HUDEP-2 (cell line): ENCODE measurements around the gene ABCA1.
"Not testable (repeated sequence)": the region's sequence is repeated elsewhere in the genome, so short reads cannot be mapped to it uniquely, and the experiment has no call there.

ENCODE experiments used
- DNase-seq, 76 experiments: peaks; one replicate each; lab custom pipeline; 2025; ENCODE audit not compliant: unreplicated experiment in 76 of 76; lab: John Stamatoyannopoulos, UW

Gene ABCA1

DNA sequence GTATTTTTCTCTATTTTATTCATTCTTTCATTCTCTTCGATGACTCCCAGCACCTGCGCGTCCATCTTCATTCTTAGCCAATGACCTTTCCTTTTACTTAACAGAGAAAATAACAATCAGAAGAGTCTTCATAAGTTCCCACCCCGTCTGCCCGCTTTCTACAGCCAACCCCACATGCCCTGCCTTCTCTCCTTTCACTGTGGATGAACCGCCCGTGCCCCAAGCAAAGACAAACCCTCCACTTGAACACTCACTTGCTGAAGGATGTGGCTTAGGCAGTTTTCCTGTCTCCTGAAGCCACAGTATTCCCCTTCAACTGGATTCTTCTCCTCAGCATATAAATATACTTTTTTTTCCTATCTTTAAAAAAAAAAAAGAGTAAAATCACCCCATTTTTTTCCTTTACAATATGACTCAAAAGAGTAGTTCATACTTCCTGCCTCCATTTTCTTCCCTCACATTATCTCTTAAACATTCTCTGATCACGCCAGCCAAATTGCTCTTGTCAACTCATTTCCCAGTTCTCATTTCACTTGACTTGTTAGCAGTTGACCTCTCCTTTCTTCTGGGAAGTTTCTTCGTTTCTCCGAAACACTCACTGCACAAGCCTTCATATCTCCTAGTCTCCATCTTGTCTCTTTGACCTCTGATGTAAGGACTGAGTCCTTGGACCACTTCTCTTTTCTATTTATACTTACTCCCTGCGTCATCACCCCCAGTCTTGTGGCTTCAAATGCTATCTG is 153.0 kb downstream of the ABCA1 start:
- DNase-seq, result no peak

DNA sequence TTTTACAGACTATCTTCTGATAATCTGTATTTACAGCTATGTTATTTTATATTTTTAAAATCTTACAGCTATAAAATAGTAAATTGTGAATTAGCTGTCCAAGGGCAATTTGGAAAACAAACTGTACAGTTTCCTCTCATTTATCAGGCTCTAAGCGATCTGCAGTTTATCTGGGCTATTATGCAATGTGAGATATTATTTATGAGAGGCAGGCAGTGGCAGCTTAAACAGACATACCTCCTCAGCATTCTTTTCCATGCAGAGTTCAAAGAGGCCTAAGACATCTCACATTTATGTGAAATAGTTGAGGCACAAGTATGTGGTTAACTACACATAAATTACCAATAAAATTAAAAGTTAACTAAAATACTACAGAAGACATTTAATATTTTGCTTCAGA is 153.8 kb downstream of the ABCA1 start:
- no peak for DNase-seq

GRCh38 chr9:104772714-104773510 is 155.0 kb downstream of the ABCA1 start:
- DNase-seq, result no peak

DNA sequence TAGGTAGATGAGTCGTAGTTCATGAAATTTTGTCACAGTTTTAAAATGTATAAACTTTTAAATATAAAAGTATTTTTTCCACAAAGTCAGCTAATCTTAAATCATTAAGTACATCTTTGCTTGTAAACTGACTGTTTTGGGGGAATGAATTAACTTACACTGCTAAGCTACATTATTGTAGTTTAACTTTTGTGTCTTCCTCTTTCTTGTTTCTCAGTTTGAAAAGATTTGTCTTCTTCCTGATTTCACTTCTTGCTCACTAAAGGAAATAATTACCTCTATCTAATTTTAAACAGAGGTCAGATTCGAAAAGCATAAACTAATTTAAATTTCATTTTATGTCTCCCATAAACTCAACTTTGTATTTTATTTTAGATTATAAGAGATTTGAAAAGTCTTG is 158.3 kb downstream of the ABCA1 start:
- DNase-seq, result no peak

- DNase-seq, result not testable (repeated sequence)
These were observed 158.9 kb downstream of the ABCA1 start for GRCh38 chr9:104769029-104769428.

DNA sequence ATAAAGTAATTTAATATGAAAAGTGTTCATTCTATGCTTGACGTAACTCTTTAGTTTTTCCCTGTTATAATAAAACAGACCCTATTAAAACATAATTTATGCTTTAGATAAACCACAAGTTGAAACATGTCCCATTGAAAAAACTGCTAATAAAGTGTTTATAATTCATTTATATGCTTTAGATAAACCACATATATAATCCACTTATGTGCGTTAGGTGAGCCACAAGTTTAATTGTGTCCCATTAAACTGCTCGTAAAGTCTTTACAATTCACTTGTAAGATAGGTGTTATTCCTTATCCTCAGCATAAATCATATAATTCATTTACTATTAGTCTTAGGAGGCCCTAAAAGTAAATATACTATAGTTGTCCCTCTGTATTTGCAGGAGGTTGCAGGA is 160.4 kb downstream of the ABCA1 start:
- DNase-seq, result no peak

GRCh38 chr9:104766025-104766424 is 161.9 kb downstream of the ABCA1 start:
- no peak for DNase-seq

DNA sequence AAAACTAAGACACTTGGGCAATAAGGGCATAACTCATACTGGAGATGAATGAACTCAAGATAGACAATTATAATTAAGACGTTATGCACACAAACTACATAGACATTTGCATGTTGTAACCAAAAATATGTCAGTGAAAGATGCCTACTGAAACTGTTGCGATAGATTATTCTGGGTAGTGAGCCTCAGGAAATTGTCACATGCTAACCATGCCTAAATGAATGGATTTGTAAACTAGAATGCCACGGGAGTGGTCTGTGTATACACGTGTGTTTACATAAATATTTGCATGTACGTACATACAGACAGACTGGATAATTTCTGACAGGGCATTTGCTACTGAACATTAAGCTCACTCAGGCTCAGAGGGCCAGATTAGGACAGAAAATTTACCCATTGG is 162.8 kb downstream of the ABCA1 start:
- DNase-seq, result no peak

GRCh38 chr9:104758974-104759373 is 169.0 kb downstream of the ABCA1 start:
- no peak for DNase-seq

DNA sequence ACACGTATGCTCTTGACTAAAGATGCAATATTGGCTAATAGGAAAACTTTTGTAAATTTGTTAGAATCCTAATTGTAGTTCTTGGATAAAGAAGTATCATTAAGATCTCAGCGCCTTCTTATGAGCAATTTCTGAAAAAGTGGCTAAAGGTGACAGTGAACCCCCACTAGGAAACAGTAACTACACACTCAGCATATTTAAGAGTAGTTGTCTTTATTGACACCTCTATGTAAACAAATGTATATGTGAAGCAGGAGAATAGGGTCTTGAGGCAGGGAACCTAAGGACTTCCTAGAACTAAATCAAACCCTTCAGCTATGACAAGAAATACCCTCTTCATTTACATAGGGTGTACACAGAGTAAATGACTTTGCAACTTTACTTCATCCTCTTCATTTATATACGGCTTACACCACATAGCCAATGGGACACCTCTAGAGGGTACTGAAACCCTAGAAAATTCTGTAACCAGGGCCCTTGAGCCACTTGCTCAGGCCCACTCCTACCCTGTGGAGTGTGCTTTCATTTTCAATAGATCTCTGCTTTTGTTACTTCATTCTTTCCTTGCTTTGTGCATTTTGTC is 177.7 kb downstream of the ABCA1 start:
- no peak for DNase-seq

- peak in 11 of 76 experiments; percentile 2 to 42 (median 16) for DNase-seq
These were observed 179.5 kb downstream of the ABCA1 start for GRCh38 chr9:104748359-104749031.

DNA sequence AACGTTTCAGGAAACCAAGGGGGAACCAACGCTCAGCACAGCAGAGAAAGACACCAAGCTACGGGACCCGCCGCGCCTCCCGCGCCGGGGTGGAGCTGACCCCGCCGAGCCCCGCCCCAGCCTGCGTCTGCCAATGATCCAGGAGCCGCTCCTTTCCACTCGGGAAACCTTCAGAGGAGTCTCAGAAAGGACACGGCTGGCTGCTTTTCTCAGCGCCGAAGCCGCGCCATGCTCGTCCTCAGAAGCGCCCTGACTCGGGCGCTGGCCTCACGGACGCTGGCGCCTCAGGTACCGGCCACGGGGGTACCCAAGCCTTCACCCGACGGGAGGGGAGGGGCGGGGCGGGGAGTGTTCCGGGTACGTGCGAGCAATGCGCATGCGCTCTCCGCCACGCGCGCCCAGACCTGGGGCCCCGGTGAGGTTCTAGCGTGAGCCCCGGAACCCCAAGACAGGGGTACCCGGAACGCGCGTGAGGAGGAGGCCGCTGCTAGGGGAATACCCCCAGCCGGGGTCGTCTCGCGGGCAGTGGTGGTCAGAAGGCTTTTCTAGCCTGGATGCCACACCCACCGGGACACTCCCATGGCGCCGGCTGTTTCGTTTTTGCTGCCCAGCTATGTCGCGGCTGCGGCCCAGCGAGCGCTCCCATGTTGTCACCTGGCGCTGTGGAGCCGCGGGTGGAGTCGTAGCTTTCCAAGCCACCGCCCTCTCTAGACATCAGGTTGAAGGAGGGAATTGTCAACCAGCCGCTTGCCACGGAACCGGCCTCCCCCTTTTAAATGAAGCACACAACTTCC is 180.2 kb downstream of the ABCA1 start, which contains the start of gene NIPSNAP3A:
TSS of gene NIPSNAP3A (plus strand) at position 119 of the 794 bp plus-strand sequence. CDS start at position 229, 110 bp downstream.
- peak in 75 of 76 experiments; percentile 6 to 95 (median 75) for DNase-seq

DNA sequence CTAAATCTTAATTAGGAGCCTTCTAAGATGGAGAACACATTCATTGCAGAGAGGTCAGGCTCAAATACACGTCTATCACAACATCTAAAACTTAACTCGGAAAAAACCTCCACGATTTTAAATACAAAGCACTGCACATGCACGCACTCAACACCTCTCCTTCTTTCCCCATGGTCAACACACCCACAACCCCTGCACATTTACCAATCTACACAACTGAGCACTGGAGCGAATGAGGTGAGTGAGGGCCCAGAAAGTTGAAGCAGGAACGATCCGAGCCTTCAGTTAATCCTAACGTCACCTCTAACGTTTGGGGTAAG is 180.8 kb downstream of the ABCA1 start:
- DNase-seq, result no peak

GRCh38 chr9:104746798-104747197 is 181.2 kb downstream of the ABCA1 start:
- peak in 1 of 76 experiments; percentile 9 for DNase-seq

DNA sequence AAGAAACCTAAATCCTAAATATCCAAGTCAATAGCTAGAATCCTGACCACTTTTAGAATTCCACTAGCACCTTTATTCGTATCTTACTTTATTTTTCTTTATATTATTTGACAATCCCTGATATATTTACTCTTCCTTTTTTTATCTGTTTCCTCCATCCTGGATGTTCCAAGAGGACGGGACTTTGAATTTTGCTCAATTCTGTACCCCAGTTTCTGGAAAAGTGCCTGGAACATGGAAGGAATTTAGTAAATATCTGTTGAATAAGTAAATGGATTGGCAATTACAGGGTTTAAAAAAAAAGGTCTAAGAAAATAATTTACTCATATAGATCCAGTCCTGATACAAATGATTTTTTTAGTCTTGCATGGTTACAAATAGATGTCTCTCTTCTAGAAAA is 181.7 kb downstream of the ABCA1 start:
- no peak for DNase-seq

DNA sequence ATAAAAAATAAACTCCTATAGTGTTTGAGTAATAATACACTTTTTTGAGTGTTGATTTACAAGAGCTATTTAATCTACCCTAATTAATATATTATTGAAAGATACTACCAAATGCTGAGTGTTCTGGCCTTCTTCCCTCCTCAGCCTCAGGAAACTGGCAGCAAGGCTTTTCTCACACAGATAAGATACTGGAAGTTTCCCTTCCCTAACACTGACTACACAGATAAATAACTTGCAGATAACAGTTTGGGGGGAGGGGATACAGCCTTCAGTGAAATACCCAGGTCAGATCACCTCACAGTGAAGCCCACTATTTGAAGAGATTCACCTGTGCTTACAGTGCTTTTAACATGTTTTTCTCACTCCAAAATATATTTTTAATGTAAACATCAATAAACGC is 182.1 kb downstream of the ABCA1 start:
- peak in 10 of 76 experiments; percentile 6 to 37 (median 19) for DNase-seq

GRCh38 chr9:104743376-104743985 is 184.5 kb downstream of the ABCA1 start:
- DNase-seq, result peak in 37 of 76 experiments; percentile 3 to 74 (median 45)

DNA sequence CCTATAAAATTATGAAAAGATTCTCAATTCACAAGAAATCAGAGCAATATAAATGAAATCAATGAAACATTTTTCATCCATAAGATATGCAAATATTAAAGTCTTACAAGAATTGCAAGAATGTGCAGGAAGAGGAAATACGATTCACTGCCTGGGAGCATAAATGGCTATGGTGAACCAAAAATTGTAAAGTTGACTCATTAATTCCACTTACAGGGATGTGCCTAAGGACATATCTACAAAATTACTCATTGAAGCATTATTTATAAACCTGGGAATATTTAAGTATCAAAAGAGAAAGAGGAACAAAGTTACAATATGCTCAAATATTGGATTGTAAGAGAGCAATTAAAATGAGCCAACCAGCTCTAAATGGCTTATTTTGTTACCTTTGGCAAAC is 187.3 kb downstream of the ABCA1 start:
- DNase-seq, result no peak

DNA sequence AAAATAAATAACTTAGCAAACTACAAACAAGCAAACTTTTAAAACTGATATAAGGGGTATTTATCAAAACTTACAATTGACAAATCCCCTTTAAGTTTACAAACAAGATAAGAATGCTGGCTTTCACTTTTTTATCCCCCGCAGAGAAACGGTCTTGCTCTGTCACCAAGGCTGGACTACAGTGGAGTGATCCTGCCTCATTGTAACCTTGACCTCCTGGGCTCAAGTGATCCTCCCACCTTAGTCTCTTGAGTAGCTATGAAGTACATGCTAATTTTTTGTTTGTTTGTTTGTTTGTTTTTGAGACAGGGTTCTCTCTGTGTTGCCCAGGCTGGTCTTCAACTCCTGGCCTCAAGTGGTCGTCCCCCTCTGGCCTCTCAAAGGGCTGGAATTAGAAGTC is 189.5 kb downstream of the ABCA1 start:
- DNase-seq, result no peak
